K562 (cell line): ENCODE measurements around the gene CHST8. TPM values are rescaled to one million over a fixed set of nuclear protein-coding genes. Genes with fewer than 3 reads are reported as not detected.

Experiments
- ATAC-seq: fragments of 200-7000 bp; cut with Tn5 transposase; 3 replicates; pipeline ENCODE4 v1.9.1; 2020; ENCODE audit warnings: moderate library complexity
- BruUV-seq: library from RNA; stranded (reverse); fragments of 400-500 nt; replicated peaks from 2 replicates; lab custom pipeline; 2021; lab: Mats Ljungman, UMichigan
- CTCF ChIA-PET: fragments of 300-600 bp; formaldehyde crosslinking; extraction: SDS; loops from one replicate; lab custom pipeline; 2021; ENCODE audit warnings: low intra/inter-chr PET ratio; lab: Yijun Ruan, JAX
- POLR2A ChIA-PET: fragments of 300-600, 350-650 bp; sonication (Branson Sonifier 250); formaldehyde crosslinking; extraction: SDS; loops from one replicate; lab custom pipeline; 2021; ENCODE audit warnings: antibody characterized with exemption, inconsistent platforms; lab: Yijun Ruan, JAX
- DNase-seq, 4 experiments: peaks; one replicate each; pipeline versions ENCODE4 v3.0.0 to v3.0.0-alpha.2; 2011 to 2018; ENCODE audit warnings: low spot score in 3 of 4, mixed read lengths in 3 of 4; ENCODE audit errors: extremely low read depth in 1 of 4
- FAIRE-seq: peaks from 2 replicates; lab custom pipeline; 2011; peaks lifted over from hg19 to GRCh38; lab: Jason Lieb, UNC
- H2AFZ ChIP-seq: 2 replicates; pipeline ENCODE4 v1.6.0; 2011; ENCODE audit warnings: low read depth, low read length, control low read depth, inconsistent platforms
- H3K27ac ChIP-seq: fragments of 200-600 bp; 3 replicates; pipeline ENCODE4 v1.8.0; 2011; ENCODE audit warnings: low read depth, mild to moderate bottlenecking, control low read depth, inconsistent platforms, low read length, moderate library complexity, mixed read lengths; ENCODE audit errors: extremely low read depth
- H3K27me3 ChIP-seq, 2 experiments: fragments of 300-600 bp in 1 of 2; 2 replicates in 1 of 2; 3 replicates in 1 of 2; pipeline versions ENCODE4 v1.6.0 to v1.8.0; 2011; ENCODE audit warnings: inconsistent platforms in 2 of 2, low read length in 2 of 2, mild to moderate bottlenecking in 1 of 2, mixed read lengths in 1 of 2, moderate library complexity in 1 of 2; ENCODE audit not compliant: control insufficient read depth in 2 of 2, insufficient read depth in 2 of 2
- H3K36me3 ChIP-seq: fragments of 300-600 bp; 3 replicates; pipeline ENCODE4 v1.8.0; 2011; ENCODE audit warnings: mild to moderate bottlenecking, low read length, inconsistent platforms; ENCODE audit not compliant: control insufficient read depth, insufficient read depth
- H3K4me1 ChIP-seq, 2 experiments: fragments of 200-600 bp in 1 of 2; replicated peaks in 1 of 2; 2 replicates in 1 of 2; 3 replicates in 1 of 2; pipeline versions ENCODE4 v1.5.1 to v1.8.0; 2011; ENCODE audit warnings: inconsistent platforms in 2 of 2, low read length in 2 of 2, mild to moderate bottlenecking in 1 of 2, mixed read lengths in 1 of 2, moderate library complexity in 1 of 2; ENCODE audit not compliant: control insufficient read depth in 2 of 2, insufficient read depth in 2 of 2
- H3K4me2 ChIP-seq: 2 replicates; pipeline ENCODE4 v1.6.1; 2011; ENCODE audit warnings: low read length, control low read depth, inconsistent platforms, mixed read lengths; ENCODE audit not compliant: insufficient read depth
- H3K4me3 ChIP-seq: fragments of 200-600 bp; sonication (generic), shearing (Covaris generic); 2 replicates; pipeline ENCODE4 v1.5.1; 2016; ENCODE audit warnings: control low read depth, inconsistent platforms
- H3K79me2 ChIP-seq: fragments of 200-600 bp; 3 replicates; pipeline ENCODE4 v1.8.0; 2011; ENCODE audit warnings: low read length, inconsistent platforms; ENCODE audit not compliant: control insufficient read depth, insufficient read depth
- H3K9ac ChIP-seq, 2 experiments: 2 replicates each; pipeline versions ENCODE4 v1.6.0 to v1.6.1; 2011; ENCODE audit warnings: low read depth in 2 of 2, low read length in 2 of 2, control low read depth in 1 of 2, inconsistent platforms in 1 of 2, mild to moderate bottlenecking in 1 of 2, mixed read lengths in 1 of 2; ENCODE audit not compliant: insufficient read depth in 1 of 2
- H3K9me1 ChIP-seq: one replicate; pipeline ENCODE4 v1.6.0; 2011; ENCODE audit warnings: inconsistent platforms, mild to moderate bottlenecking, low read length, moderate library complexity; ENCODE audit not compliant: control insufficient read depth, insufficient read depth
- H3K9me3 ChIP-seq: replicated peaks from 2 replicates; pipeline ENCODE4 v1.5.1; 2011; ENCODE audit warnings: low read depth, low read length, inconsistent platforms; ENCODE audit not compliant: control insufficient read depth, insufficient read depth
- H4K20me1 ChIP-seq: replicated peaks from 2 replicates; pipeline ENCODE4 v1.6.1; 2011; ENCODE audit warnings: low read length, inconsistent platforms, mixed read lengths; ENCODE audit not compliant: control insufficient read depth, insufficient read depth
- BCL6 ChIP-seq: fragments of 250-450 bp; sonication (Bioruptor Pico); IDR thresholded peaks from 2 replicates; pipeline ENCODE4 v1.4.0; 2020
- ESRRB ChIP-seq: fragments of 250-450 bp; sonication (Bioruptor Pico); IDR thresholded peaks from 2 replicates; pipeline ENCODE4 v1.5.0; 2020; ENCODE audit warnings: mild to moderate bottlenecking, moderate library complexity, borderline replicate concordance
- FIP1L1 ChIP-seq: fragments of 200-400 bp; formaldehyde crosslinking; IDR thresholded peaks from 2 replicates; pipeline ENCODE4 v1.6.1; 2018; ENCODE audit warnings: mild to moderate bottlenecking, low read depth, low read length; ENCODE audit not compliant: poor library complexity, severe bottlenecking
- FOXK2 ChIP-seq, 2 experiments: fragments of 450-650 bp; IDR thresholded peaks in 1 of 2; conservative IDR thresholded peaks in 1 of 2; 2 replicates each; pipeline ENCODE4 v1.6.1; 2016; ENCODE audit warnings: low read depth in 2 of 2, mild to moderate bottlenecking in 1 of 2
- GABPB2 ChIP-seq: fragments of 250-450 bp; sonication (Bioruptor Pico); conservative IDR thresholded peaks from 2 replicates; pipeline ENCODE4 v1.5.1; 2021; ENCODE audit warnings: mild to moderate bottlenecking
- HCFC1 ChIP-seq: IDR thresholded peaks from 2 replicates; pipeline ENCODE4 v1.6.1; 2012; ENCODE audit warnings: low read depth, low read length, improper control_type of control experiment
- IRF1 ChIP-seq: sonication (generic); formaldehyde crosslinking; IDR thresholded peaks from 2 replicates; pipeline ENCODE4 v1.8.0; 2022; ENCODE audit warnings: missing genetic modification reagents, mild to moderate bottlenecking, borderline replicate concordance
- IRF9 ChIP-seq: fragments of 450-650 bp; IDR thresholded peaks from 2 replicates; pipeline ENCODE4 v1.6.1; 2016; ENCODE audit warnings: missing biosample characterization, missing genetic modification characterization
- NR1H2 ChIP-seq: sonication (generic); formaldehyde crosslinking; IDR thresholded peaks from 2 replicates; pipeline ENCODE4 v1.4.0; 2020; ENCODE audit warnings: mild to moderate bottlenecking, missing genetic modification reagents
- NRF1 ChIP-seq, 2 experiments: fragments of 450-650 bp; IDR thresholded peaks in 1 of 2; conservative IDR thresholded peaks in 1 of 2; 2 replicates each; pipeline ENCODE4 v1.6.1; 2014; ENCODE audit warnings: mild to moderate bottlenecking in 2 of 2
- SMAD1 ChIP-seq: fragments of 150-350 bp; IDR thresholded peaks from 2 replicates; pipeline ENCODE4 v1.6.1; 2014; ENCODE audit warnings: low read length, low read depth; ENCODE audit not compliant: partially characterized antibody
- SP1 ChIP-seq: sonication (generic); formaldehyde crosslinking; IDR thresholded peaks from 2 replicates; pipeline ENCODE4 v1.8.1; 2022; ENCODE audit warnings: mild to moderate bottlenecking, missing genetic modification reagents
- ZBTB11 ChIP-seq, 3 experiments: fragments of 200-800 bp in 1 of 3; fragments of 250-450 bp in 1 of 3; fragments of 450-650 bp in 1 of 3; sonication (Bioruptor Pico) in 1 of 3; sonication (Bioruptor generic) in 1 of 3; formaldehyde crosslinking in 1 of 3; IDR thresholded peaks; 2 replicates each; pipeline versions ENCODE4 v1.6.1 to v1.8.0; 2016 to 2022; ENCODE audit warnings: mild to moderate bottlenecking in 2 of 3, missing genetic modification characterization in 2 of 3, missing compliant biosample characterization in 1 of 3, moderate library complexity in 1 of 3
- WGBS: fragments of 100-300 bp; shearing (Covaris generic); methylation state at CpG from one replicate; pipeline ENCODE4 v1.1.6; 2016; ENCODE audit warnings: low coverage, mixed read lengths; ENCODE audit not compliant: insufficient coverage; ENCODE audit errors: missing lambda C conversion rate; 5-methylcytosine and 5-hydroxymethylcytosine counted together
- in situ Hi-C: fragments of 300-500 bp; cut with MboI; formaldehyde crosslinking; loops from 4 replicates; pipeline ENCODE4 v1.15.0; 2018; ENCODE audit warnings: inconsistent platforms, mixed read lengths
- intact Hi-C: fragments of 100-400 bp; cut with micrococcal nuclease; formaldehyde crosslinking; loops from 2 replicates; pipeline ENCODE4 v1.14.2; 2022
- polyA plus RNA-seq, 8 experiments: library from polyadenylated mRNA; depleted of rRNA in 4 of 8; stranded (reverse) in 5 of 8; unstranded in 3 of 8; fragments of >200 nt; fragmentation: Nextera tagmentation in 2 of 8; fragmentation: Illumina TruSeq in 1 of 8; extraction: Ambion mirVana in 2 of 8; extraction: Trizol in 1 of 8; gene quantifications; 2 replicates each; pipeline versions ENCODE4 v1.2.1 to v1.2.3, GENCODE V29; 2011 to 2014; ENCODE audit warnings: inconsistent platforms in 1 of 8, missing spikeins in 1 of 8
- total RNA-seq, 7 experiments: library from RNA; depleted of rRNA in 6 of 7; stranded (reverse); fragments of >200 nt in 6 of 7; fragmentation: Illumina TruSeq in 2 of 7; extraction: Trizol in 2 of 7; gene quantifications; 2 replicates each; pipeline versions ENCODE4 v1.2.1 to v1.2.3, GENCODE V29; 2011 to 2021; ENCODE audit warnings: low replicate concordance in 1 of 7
- TF ChIP-seq, protein P1 (sequence below): fragments of 250-450 bp; sonication (Bioruptor Pico); IDR thresholded peaks from 2 replicates; pipeline ENCODE4 v1.8.0; 2022; ENCODE audit warnings: moderate library complexity, mild to moderate bottlenecking, inconsistent platforms

Gene CHST8
- total and polyA plus RNA-seq, 9 of the 15 experiments (the other 6 are each of a cell fraction or from before 2014, with no cell fraction given), result 0.11 TPM; not detected in 8

- no TSS peak for BruUV-seq
- Histone ChIP-seq H3K27me3 (peaks cover 7 to 18% of the 10 kb centered on the region in 2 experiments; a peak in 3 of 5 replicates), H3K9ac (no peak overlapping the region), H3K9me3 (no peaks in the 10 kb centered on the region), H3K4me1 (no peaks in the 10 kb centered on the region), H3K27ac (no peak overlapping the region), H3K36me3 (no peaks in the 10 kb centered on the region), H3K9me1 (no peaks in the 10 kb centered on the region), H4K20me1 (0 out of 2 replicates have a peak, but pooled peaks cover under 1% of the 10 kb centered on the region), H2AFZ (no peak overlapping the region), H3K4me2 (no peak overlapping the region), H3K4me3 (no peak overlapping the region), H3K79me2 (no peaks in the 10 kb centered on the region)
- POLR2A ChIA-PET, result no interaction called here
- DNase-seq, result no peak
- FAIRE-seq, result no peak
- intact Hi-C loops (no loop called here), in situ Hi-C loops (no loop called here)
- no peak for TF ChIP-seq SP1 (CRISPR knock-in tag)
- no peak for TF ChIP-seq BCL6
- no peak for TF ChIP-seq ESRRB
- TF ChIP-seq FIP1L1, result no peak
- no peak for TF ChIP-seq GABPB2 (CRISPR knock-in tag)
- no peak for TF ChIP-seq HCFC1
- TF ChIP-seq FOXK2 (conservative IDR thresholded peaks at IDR 0.05 in 1 of 2, IDR thresholded peaks at IDR 0.05 in 1 of 2; ENCODE audit: low read depth in 2 of 2), result no peak
- no peak for TF ChIP-seq ZBTB11 (CRISPR knock-in tag; IDR thresholded peaks at IDR 0.05)
- TF ChIP-seq, protein P1, sequence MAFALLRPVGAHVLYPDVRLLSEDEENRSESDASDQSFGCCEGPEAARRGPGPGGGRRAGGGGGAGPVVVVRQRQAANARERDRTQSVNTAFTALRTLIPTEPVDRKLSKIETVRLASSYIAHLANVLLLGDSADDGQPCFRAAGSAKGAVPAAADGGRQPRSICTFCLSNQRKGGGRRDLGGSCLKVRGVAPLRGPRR (CRISPR knock-in tag), result no peak
- TF ChIP-seq SMAD1, result no peak
- TF ChIP-seq IRF9, result no peak
- TF ChIP-seq NRF1 (conservative IDR thresholded peaks at IDR 0.05 in 1 of 2, IDR thresholded peaks at IDR 0.05 in 1 of 2), result no peak
- no peak for TF ChIP-seq NR1H2
- TF ChIP-seq IRF1 (CRISPR knock-in tag), result no peak
- WGBS, result 6% methylated on average over 4 of the region's 4 CpGs
- CTCF ChIA-PET, result no interaction called here
- no peak for ATAC-seq
Observed at GRCh38 chr19:33646306-33646705, 24.6 kb downstream of the CHST8 start.
